GM12878 (cell line): ENCODE data around the gene PRKN. TPM values are rescaled to one million over a fixed set of nuclear protein-coding genes. Genes with fewer than 3 reads are reported as not detected.

Source experiments
- ATAC-seq: fragments of 200-7000 bp; cut with Tn5 transposase; 3 replicates; pipeline ENCODE4 v1.9.1; 2020; ENCODE audit warnings: mild to moderate bottlenecking, moderate library complexity
- BruUV-seq: library from RNA; stranded (reverse); fragments of 400-500 nt; replicated peaks from 2 replicates; lab custom pipeline; 2021; lab: Mats Ljungman, UMichigan
- CTCF ChIA-PET: fragments of 300-600 bp; sonication (Branson Sonifier 250); formaldehyde crosslinking; extraction: SDS; loops from one replicate; lab custom pipeline; 2021; ENCODE audit warnings: inconsistent platforms; lab: Yijun Ruan, JAX
- POLR2A ChIA-PET: fragments of 350-600 bp; formaldehyde crosslinking; extraction: SDS; loops from one replicate; lab custom pipeline; 2021; ENCODE audit warnings: inconsistent platforms; lab: Charles Lee
- RAD21 ChIA-PET: fragments of 300-600 bp; sonication (Branson Sonifier 250); formaldehyde crosslinking; loops from one replicate; lab custom pipeline; 2023; ENCODE audit warnings: antibody characterized with exemption; ENCODE audit not compliant: unreplicated experiment; lab: Charles Lee
- SMC1A ChIA-PET: fragments of 300-600 bp; sonication (Branson Sonifier 250); formaldehyde crosslinking; loops from one replicate; lab custom pipeline; 2023; ENCODE audit not compliant: unreplicated experiment, uncharacterized antibody; lab: Charles Lee
- DNase-seq: peaks from one replicate; pipeline ENCODE4 v3.0.0-alpha.2; 2011; ENCODE audit warnings: low read depth, low spot score
- FAIRE-seq: peaks from 3 replicates; lab custom pipeline; 2011; peaks lifted over from hg19 to GRCh38; lab: Jason Lieb, UNC
- H2AFZ ChIP-seq: 2 replicates; pipeline ENCODE4 v1.6.0; 2011; ENCODE audit warnings: low read depth, low read length, control low read depth; ENCODE audit not compliant: control insufficient read depth
- H3K27ac ChIP-seq: 2 replicates; pipeline ENCODE4 v1.5.1; 2011; ENCODE audit warnings: control low read depth; ENCODE audit not compliant: control insufficient read depth, insufficient read depth
- H3K27me3 ChIP-seq, 2 experiments: replicated peaks in 1 of 2; 2 replicates each; pipeline versions ENCODE4 v1.6.0 to v1.6.1; 2011; ENCODE audit warnings: low read length in 1 of 2; ENCODE audit not compliant: control insufficient read depth in 2 of 2, insufficient read depth in 2 of 2
- H3K36me3 ChIP-seq, 2 experiments: 2 replicates each; pipeline ENCODE4 v1.5.1; 2011; ENCODE audit warnings: low read length in 1 of 2; ENCODE audit not compliant: control insufficient read depth in 2 of 2, insufficient read depth in 2 of 2
- H3K4me1 ChIP-seq: 2 replicates; pipeline ENCODE4 v1.6.1; 2011; ENCODE audit warnings: mild to moderate bottlenecking, low read length, moderate library complexity, mixed read lengths; ENCODE audit not compliant: control insufficient read depth, insufficient read depth
- H3K4me2 ChIP-seq: 2 replicates; pipeline ENCODE4 v1.6.0; 2011; ENCODE audit warnings: control low read depth; ENCODE audit not compliant: control insufficient read depth, insufficient read depth
- H3K4me3 ChIP-seq: fragments of 200-600 bp; sonication (generic); 2 replicates; pipeline ENCODE4 v1.5.1; 2016
- H3K79me2 ChIP-seq: 2 replicates; pipeline ENCODE4 v1.6.0; 2011; ENCODE audit warnings: low read length; ENCODE audit not compliant: control insufficient read depth, insufficient read depth
- H3K9ac ChIP-seq: 2 replicates; pipeline ENCODE4 v1.8.0; 2011; ENCODE audit warnings: low read length, control low read depth, mixed read lengths; ENCODE audit not compliant: control insufficient read depth, insufficient read depth
- H3K9me3 ChIP-seq: replicated peaks from 3 replicates; pipeline ENCODE4 v1.5.1; 2011; ENCODE audit warnings: mild to moderate bottlenecking, low read length; ENCODE audit not compliant: control insufficient read depth, insufficient read depth
- H4K20me1 ChIP-seq: 2 replicates; pipeline ENCODE4 v1.6.0; 2011; ENCODE audit not compliant: control insufficient read depth, insufficient read depth
- ATF2 ChIP-seq: IDR thresholded peaks from 2 replicates; pipeline ENCODE4 v1.6.1; 2012; ENCODE audit warnings: low read length, inconsistent platforms
- BCL3 ChIP-seq: IDR thresholded peaks from 2 replicates; pipeline ENCODE4 v1.6.1; 2011; ENCODE audit warnings: borderline replicate concordance, low read depth, mild to moderate bottlenecking, moderate library complexity, low read length; ENCODE audit not compliant: insufficient read depth, poor library complexity, severe bottlenecking
- CREB1 ChIP-seq: IDR thresholded peaks from 2 replicates; pipeline ENCODE4 v1.6.1; 2012; ENCODE audit warnings: low read depth, mild to moderate bottlenecking, inconsistent platforms
- JUNB ChIP-seq: IDR thresholded peaks from 2 replicates; pipeline ENCODE4 v1.6.1; 2016; ENCODE audit warnings: antibody characterized with exemption, mild to moderate bottlenecking
- SUZ12 ChIP-seq: fragments of 200-600 bp; sonication (generic); IDR thresholded peaks from one replicate; pipeline ENCODE4 v1.6.1; 2018; ENCODE audit warnings: antibody characterized with exemption, mild to moderate bottlenecking; ENCODE audit not compliant: unreplicated experiment
- TCF12 ChIP-seq: IDR thresholded peaks from 2 replicates; pipeline ENCODE4 v1.6.1; 2011; ENCODE audit warnings: low read depth, mild to moderate bottlenecking, low read length
- YBX1 ChIP-seq: fragments of 450-650 bp; IDR thresholded peaks from 2 replicates; pipeline ENCODE4 v1.6.1; 2016; ENCODE audit warnings: antibody characterized with exemption
- ZBTB4 ChIP-seq: fragments of 450-650 bp; formaldehyde crosslinking; IDR thresholded peaks from 2 replicates; pipeline ENCODE4 v1.4.0; 2022; ENCODE audit warnings: mild to moderate bottlenecking, moderate library complexity
- WGBS: methylation state at CpG from one replicate; pipeline ENCODE4 v1.1.6; 2016; ENCODE audit warnings: low lambda C conversion rate; ENCODE audit not compliant: insufficient replicate concordance, insufficient coverage; ENCODE audit errors: missing lambda C conversion rate; 5-methylcytosine and 5-hydroxymethylcytosine counted together
- in situ Hi-C: fragments of 300-500 bp; cut with MboI; formaldehyde crosslinking; loops from 9 replicates; pipeline ENCODE4 v1.14.3; 2018; ENCODE audit warnings: mixed read lengths
- intact Hi-C: fragments of 100-400 bp; cut with micrococcal nuclease; formaldehyde crosslinking; loops from one replicate; pipeline ENCODE4 v1.14.2; 2022; ENCODE audit not compliant: unreplicated experiment
- polyA plus RNA-seq, 11 experiments: library from polyadenylated mRNA; depleted of rRNA in 4 of 11; unstranded in 6 of 11; stranded (reverse) in 5 of 11; fragments of >200 nt; fragmentation: Nextera tagmentation in 4 of 11; fragmentation: Illumina TruSeq in 1 of 11; extraction: Ambion mirVana in 4 of 11; extraction: Trizol in 1 of 11; gene quantifications; 1 replicate in 1 of 11; 2 replicates in 10 of 11; pipeline versions ENCODE4 v1.2.1 to v1.2.3, GENCODE V29; 2011 to 2016; ENCODE audit warnings: inconsistent platforms in 2 of 11, missing spikeins in 2 of 11, low read depth in 1 of 11
- total RNA-seq, 4 experiments: library from RNA; depleted of rRNA in 3 of 4; stranded (reverse); fragments of >200 nt in 3 of 4; fragmentation: Illumina TruSeq in 1 of 4; extraction: Trizol in 1 of 4; gene quantifications; 2 replicates each; pipeline versions ENCODE4 v1.2.1 to v1.2.3, GENCODE V29; 2013 to 2021

Gene PRKN
- total and polyA plus RNA-seq, 10 of the 15 experiments (the other 5 are each of a cell fraction or from before 2014, with no cell fraction given) = 0.06 to 0.09 TPM; not detected in 8

GRCh38 chr6:161400671-161401070 lies 1326.9 kb downstream of the PRKN start:
- Histone ChIP-seq H4K20me1 (no peaks in the 10 kb centered on the region), H3K36me3 (no peaks in the 10 kb centered on the region), H3K9me3 (no peaks in the 10 kb centered on the region; the same call in 2 of the 3 replicates), H3K4me1 (no peaks in the 10 kb centered on the region), H3K9ac (no peak overlapping the region), H3K79me2 (no peaks in the 10 kb centered on the region), H3K27me3 (no peaks in the 10 kb centered on the region; a peak in 1 of 4 replicates), H3K4me2 (no peak overlapping the region), H3K27ac (no peak overlapping the region), H3K4me3 (no peak overlapping the region), H2AFZ (no peak overlapping the region)
- BruUV-seq = no TSS peak
- DNase-seq (no peak), FAIRE-seq (no peak), ATAC-seq (no peak)
- RAD21 ChIA-PET = no interaction called here
- POLR2A ChIA-PET = no interaction called here
- intact Hi-C loops = no loop called here
- TF ChIP-seq TCF12 (no peak), BCL3 (peak; percentile 88)
- SMC1A ChIA-PET = no interaction called here
- WGBS = 27% methylated on average over 5 of the region's 5 CpGs
- CTCF ChIA-PET = interaction anchor here (0.7 kb wide), 1 partner anchor 18 kb away, joined by 3 read pairs; no protein-coding TSS in a partner anchor
- in situ Hi-C loops = no loop called here

GRCh38 chr6:161396539-161396938 lies 1331.0 kb downstream of the PRKN start:
- Histone ChIP-seq H3K27ac (no peak overlapping the region), H3K9ac (no peak overlapping the region), H3K4me1 (no peaks in the 10 kb centered on the region; the same call in 1 of the 2 replicates), H3K4me2 (no peak overlapping the region), H3K79me2 (no peaks in the 10 kb centered on the region), H3K36me3 (no peaks in the 10 kb centered on the region), H3K9me3 (no peaks in the 10 kb centered on the region), H3K27me3 (no peaks in the 10 kb centered on the region; a peak in 1 of 4 replicates), H4K20me1 (no peaks in the 10 kb centered on the region), H3K4me3 (no peak overlapping the region), H2AFZ (no peak overlapping the region)
- no peak for FAIRE-seq
- 29% methylated on average over 6 of the region's 6 CpGs for WGBS
- BruUV-seq = no TSS peak
- DNase-seq = no peak
- no peak for ATAC-seq
- in situ Hi-C loops (loop anchor here (10.0 kb wide), 1 partner anchor 298 kb away; no protein-coding TSS in a partner anchor), intact Hi-C loops (no loop called here)
- ChIA-PET SMC1A (interaction anchor here (0.8 kb wide), 1 partner anchor 751 kb away, joined by 3 read pairs; no protein-coding TSS in a partner anchor), CTCF (interaction anchor here (0.7 to 3.6 kb wide), 3 partner anchors 8 to 22 kb away, joined by 3 to 20 read pairs (median 6); no protein-coding TSS in a partner anchor), POLR2A (no interaction called here), RAD21 (no interaction called here)
- TF ChIP-seq ZBTB4 (CRISPR knock-in tag) (no peak), ATF2 (no peak), SUZ12 (no peak), JUNB (no peak), YBX1 (no peak), CREB1 (no peak)
